Right lung (tissue), 5 donors: Measurements from ENCODE around the gene CAVIN3. TPM values are rescaled to one million over a fixed set of nuclear protein-coding genes. Genes with fewer than 3 reads are reported as not detected.

Experiments used
- DNase-seq, 2 donors: peaks; one replicate each; pipeline ENCODE4 v3.0.0-alpha.2; 2013
- polyA plus RNA-seq, 5 donors: library from polyadenylated mRNA; unstranded; fragments of 120-200 nt; gene quantifications; one replicate each; pipeline versions ENCODE4 v1.2.1 to v1.2.3, GENCODE V29; 2013; ENCODE audit warnings: inconsistent platforms in 1 of 5, low replicate concordance in 1 of 5; ENCODE audit not compliant: insufficient read length in 5 of 5, insufficient read depth in 1 of 5

CAVIN3 gene
- polyA plus RNA-seq, 5 donors = 16.1 to 53.1 (median 23.8) TPM

DNA sequence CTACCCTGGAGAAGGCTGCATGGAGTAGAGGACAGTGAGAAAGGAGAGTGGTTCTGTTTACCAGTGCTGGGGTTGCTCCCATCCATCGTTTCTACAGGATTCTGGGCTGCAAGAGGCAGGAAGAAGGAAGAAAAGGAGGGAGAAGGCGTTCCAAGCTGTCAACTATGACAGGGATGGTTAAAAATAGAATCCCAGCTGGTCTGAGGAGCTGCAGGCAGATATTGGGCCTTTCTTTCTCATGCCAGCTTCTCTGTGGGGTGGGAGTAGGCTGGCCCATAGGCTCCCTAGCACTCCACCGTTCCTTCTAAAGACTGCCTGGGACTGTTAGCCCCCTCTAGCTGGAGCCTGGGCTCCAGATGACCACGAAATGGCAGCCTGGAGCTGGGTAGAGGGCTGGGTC is 47.1 kb downstream of the CAVIN3 start:
- no peak for DNase-seq

DNA sequence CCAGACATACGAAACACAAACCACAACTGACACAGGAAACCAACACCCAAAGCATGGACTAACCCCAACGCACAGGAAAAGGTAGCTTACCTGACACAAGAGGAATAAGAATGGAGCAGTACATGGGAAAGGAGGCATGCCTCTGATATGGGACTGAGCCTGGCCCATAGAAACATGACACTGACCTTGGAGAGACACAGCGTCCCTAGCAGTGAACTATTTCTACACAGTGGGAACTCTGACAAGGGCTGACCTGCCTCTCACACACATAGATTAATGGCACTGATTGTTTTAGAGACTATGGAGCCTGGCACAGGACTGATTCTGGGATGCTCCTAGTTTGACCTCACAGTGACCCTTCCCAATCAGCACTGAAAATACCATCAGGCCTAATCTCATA is 48.7 kb downstream of the CAVIN3 start:
- DNase-seq = no peak

DNA sequence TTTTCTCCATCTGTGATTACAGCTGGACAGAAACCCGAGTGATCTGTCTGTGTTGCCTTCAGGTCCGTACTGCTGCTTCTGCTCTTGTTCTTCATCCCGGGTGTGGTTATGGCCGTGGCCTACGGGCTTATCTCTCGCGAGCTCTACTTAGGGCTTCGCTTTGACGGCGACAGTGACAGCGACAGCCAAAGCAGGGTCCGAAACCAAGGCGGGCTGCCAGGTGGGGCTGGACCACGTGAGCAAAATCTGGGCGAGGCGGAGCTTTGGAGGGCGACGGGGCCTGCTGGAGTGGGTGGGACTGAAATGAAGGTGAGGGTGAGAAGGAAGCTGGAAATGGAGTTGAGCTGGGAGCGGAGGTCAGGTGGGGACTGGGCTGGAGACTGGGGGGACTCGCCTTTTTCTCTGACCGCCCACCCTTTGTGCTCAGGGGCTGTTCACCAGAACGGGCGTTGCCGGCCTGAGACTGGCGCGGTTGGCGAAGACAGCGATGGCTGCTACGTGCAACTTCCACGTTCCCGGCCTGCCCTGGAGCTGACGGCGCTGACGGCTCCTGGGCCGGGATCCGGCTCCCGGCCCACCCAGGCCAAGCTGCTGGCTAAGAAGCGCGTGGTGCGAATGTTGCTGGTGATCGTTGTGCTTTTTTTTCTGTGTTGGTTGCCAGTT is 49.6 kb downstream of the CAVIN3 start:
- DNase-seq = no peak

DNA sequence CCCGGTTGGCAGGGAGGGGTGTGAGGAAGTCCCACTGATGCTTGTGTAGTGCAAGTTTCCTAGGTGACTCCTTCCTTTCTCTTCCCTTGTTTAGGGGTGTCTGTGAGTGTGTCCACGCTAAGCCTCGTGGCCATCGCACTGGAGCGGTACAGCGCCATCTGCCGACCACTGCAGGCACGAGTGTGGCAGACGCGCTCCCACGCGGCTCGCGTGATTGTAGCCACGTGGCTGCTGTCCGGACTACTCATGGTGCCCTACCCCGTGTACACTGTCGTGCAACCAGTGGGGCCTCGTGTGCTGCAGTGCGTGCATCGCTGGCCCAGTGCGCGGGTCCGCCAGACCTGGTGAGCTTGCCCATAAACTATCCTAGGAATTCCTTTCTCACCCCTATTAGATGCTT is 50.3 kb downstream of the CAVIN3 start:
- DNase-seq = no peak

Other genes starting within 250 kb of the CAVIN3 start
- under 1 TPM in 2 of 5 donors, not detected in 3; 0.13 to 0.29 TPM for gene OR56B4, start 212.8 kb downstream of the CAVIN3 start, polyA plus RNA-seq
- gene OR52B2, start 150.2 kb downstream of the CAVIN3 start, polyA plus RNA-seq = not detected
- under 1 TPM in 1 of 5 donors, not detected in 4; 0.22 TPM for gene OR52W1, start 121.3 kb downstream of the CAVIN3 start, polyA plus RNA-seq
- 1 to 10 TPM in 3 of 5 donors, under 1 TPM in 2; 0.60 to 1.8 (median 1.1) TPM for gene C11orf42, start 114.9 kb downstream of the CAVIN3 start, polyA plus RNA-seq
- 10 to 100 TPM; 45.8 to 65.5 (median 60.2) TPM for gene FHIP1B, start 85.9 kb downstream of the CAVIN3 start, polyA plus RNA-seq
- 1 to 10 TPM; 1.2 to 1.9 (median 1.5) TPM for gene CNGA4, start 81.4 kb downstream of the CAVIN3 start, polyA plus RNA-seq
- under 1 TPM; 0.18 to 0.31 (median 0.25) TPM for gene CCKBR, start 60.7 kb downstream of the CAVIN3 start, polyA plus RNA-seq
- 10 to 100 TPM; 18.7 to 28.7 (median 22.0) TPM for gene SMPD1, start 70.0 kb upstream of the CAVIN3 start, polyA plus RNA-seq
- gene APBB1, start 98.6 kb upstream of the CAVIN3 start, polyA plus RNA-seq = 10 to 100 TPM; 37.6 to 47.4 (median 44.0) TPM
- gene HPX, start 120.5 kb upstream of the CAVIN3 start, polyA plus RNA-seq = 1 to 10 TPM; 5.3 to 8.8 (median 8.7) TPM
- 10 to 100 TPM; 23.1 to 37.9 (median 27.7) TPM for gene TRIM3, start 153.4 kb upstream of the CAVIN3 start, polyA plus RNA-seq
- gene ARFIP2, start 160.8 kb upstream of the CAVIN3 start, polyA plus RNA-seq = 10 to 100 TPM; 63.9 to 76.8 (median 71.8) TPM
- gene TIMM10B, start 161.0 kb upstream of the CAVIN3 start, polyA plus RNA-seq = 10 to 100 TPM; 27.2 to 33.0 (median 29.8) TPM
- 10 to 100 TPM; 11.2 to 19.3 (median 16.3) TPM for gene DNHD1, start 176.8 kb upstream of the CAVIN3 start, polyA plus RNA-seq